Keratinocyte (primary cell): ENCODE measurements around the gene RESP18. TPM values are rescaled to one million over a fixed set of nuclear protein-coding genes. Genes with fewer than 3 reads are reported as not detected.

Experiments used
- DNase-seq: peaks from one replicate; pipeline ENCODE4 v3.0.0-alpha.2; 2011; ENCODE audit warnings: low read depth, missing footprints, low spot score
- FAIRE-seq: peaks from 2 replicates; lab custom pipeline; 2011; peaks lifted over from hg19 to GRCh38; lab: Jason Lieb, UNC
- H2AFZ ChIP-seq: 2 replicates; pipeline ENCODE4 v1.6.0; 2012; ENCODE audit warnings: low read length, control low read depth, inconsistent platforms; ENCODE audit not compliant: control insufficient read depth
- H3K27ac ChIP-seq: 2 replicates; pipeline ENCODE4 v1.5.1; 2011; ENCODE audit warnings: low read length; ENCODE audit not compliant: control insufficient read depth, insufficient read depth
- H3K27me3 ChIP-seq: 3 replicates; pipeline ENCODE4 v1.6.0; 2011; ENCODE audit warnings: low read length; ENCODE audit not compliant: control insufficient read depth, insufficient read depth; ENCODE audit errors: extremely low read depth
- H3K36me3 ChIP-seq, 2 experiments: 2 replicates in 1 of 2; 3 replicates in 1 of 2; pipeline ENCODE4 v1.5.1; 2011; ENCODE audit warnings: low read length in 2 of 2, mild to moderate bottlenecking in 1 of 2; ENCODE audit not compliant: control insufficient read depth in 2 of 2, insufficient read depth in 2 of 2; ENCODE audit errors: extremely low read depth in 1 of 2
- H3K4me1 ChIP-seq: 3 replicates; pipeline ENCODE4 v1.5.1; 2011; ENCODE audit warnings: low read length; ENCODE audit not compliant: control insufficient read depth, insufficient read depth; ENCODE audit errors: extremely low read depth
- H3K4me2 ChIP-seq: 3 replicates; pipeline ENCODE4 v1.6.0; 2011; ENCODE audit warnings: low read depth, low read length; ENCODE audit not compliant: control insufficient read depth, insufficient read depth; ENCODE audit errors: extremely low read depth
- H3K4me3 ChIP-seq, 3 experiments: fragments of 200-600 bp in 1 of 3; sonication (generic) in 1 of 3; 2 replicates in 2 of 3; 3 replicates in 1 of 3; pipeline ENCODE4 v1.5.1; 2011 to 2016; ENCODE audit warnings: low read length in 3 of 3, mild to moderate bottlenecking in 3 of 3, control low read depth in 2 of 3, inconsistent platforms in 1 of 3, low read depth in 1 of 3, mixed read lengths in 1 of 3, mixed run types in 1 of 3, moderate library complexity in 1 of 3; ENCODE audit not compliant: control insufficient read depth in 2 of 3, insufficient read depth in 2 of 3; ENCODE audit errors: extremely low read depth in 1 of 3
- H3K79me2 ChIP-seq: 2 replicates; pipeline ENCODE4 v1.6.0; 2012; ENCODE audit warnings: low read length; ENCODE audit not compliant: control insufficient read depth, insufficient read depth
- H3K9ac ChIP-seq: 3 replicates; pipeline ENCODE4 v1.6.0; 2011; ENCODE audit warnings: low read length; ENCODE audit not compliant: control insufficient read depth, insufficient read depth; ENCODE audit errors: extremely low read depth
- H3K9me1 ChIP-seq: 3 replicates; pipeline ENCODE4 v1.6.0; 2011; ENCODE audit warnings: low read length; ENCODE audit not compliant: control insufficient read depth, insufficient read depth; ENCODE audit errors: extremely low read depth
- H3K9me3 ChIP-seq: 2 replicates; pipeline ENCODE4 v1.5.1; 2012; ENCODE audit warnings: low read depth, low read length; ENCODE audit not compliant: control insufficient read depth
- H4K20me1 ChIP-seq: 3 replicates; pipeline ENCODE4 v1.6.0; 2011; ENCODE audit warnings: low read length; ENCODE audit not compliant: control insufficient read depth, insufficient read depth; ENCODE audit errors: extremely low read depth
- EZH2 ChIP-seq: IDR thresholded peaks from one replicate; pipeline ENCODE4 v1.6.1; 2012; ENCODE audit warnings: inconsistent platforms, mild to moderate bottlenecking, low read length, moderate library complexity
- dilution Hi-C: fragments of 300-500 bp; cut with MboI; formaldehyde crosslinking; loops from one replicate; pipeline ENCODE4 v1.7.0; 2020; ENCODE audit warnings: low sequenced_read_pairs; ENCODE audit not compliant: extremely low pct_ligation_motif_present
- polyA plus RNA-seq, 5 experiments: library from polyadenylated mRNA; depleted of rRNA in 3 of 5; stranded (reverse) in 3 of 5; stranded (forward) in 1 of 5; unstranded in 1 of 5; fragments of >200 nt; gene quantifications; 1 replicate in 1 of 5; 2 replicates in 3 of 5; 3 replicates in 1 of 5; pipeline versions ENCODE4 v1.2.1 to v1.2.3, GENCODE V29; 2011 to 2012; ENCODE audit warnings: missing spikeins in 2 of 5, low read depth in 1 of 5, low replicate concordance in 1 of 5
- TF ChIP-seq, protein P1 (sequence below), 3 experiments: IDR thresholded peaks in 1 of 3; conservative IDR thresholded peaks in 1 of 3; optimal IDR thresholded peaks in 1 of 3; 2 replicates in 2 of 3; 3 replicates in 1 of 3; pipeline versions ENCODE3 to v1.5.1; 2011; ENCODE audit warnings: low read length in 3 of 3, mild to moderate bottlenecking in 3 of 3, moderate library complexity in 2 of 3, control low read depth in 1 of 3, inconsistent platforms in 1 of 3; ENCODE audit not compliant: insufficient read depth in 2 of 3; ENCODE audit errors: extremely low read depth in 1 of 3

The RESP18 gene
- polyA plus RNA-seq, 1 donor (not counting 4 experiments of a cell fraction or from before 2014, with no cell fraction given): not detected

- no peaks in the 10 kb centered on the region for H3K9me1 ChIP-seq
- no peaks in the 10 kb centered on the region for H4K20me1 ChIP-seq
- H3K79me2 ChIP-seq: no peaks in the 10 kb centered on the region
- dilution Hi-C loops: no loop called here
- no peak overlapping the region for H3K4me2 ChIP-seq
- FAIRE-seq: no peak
- no peak overlapping the region for H3K27ac ChIP-seq
- H2AFZ ChIP-seq: no peak overlapping the region
- no peak overlapping the region for H3K9ac ChIP-seq
- H3K27me3 ChIP-seq: peaks cover 27% of the 10 kb centered on the region
- DNase-seq: no peak
- H3K9me3 ChIP-seq: no peaks in the 10 kb centered on the region
- no peaks in the 10 kb centered on the region for H3K4me1 ChIP-seq
- no peaks in the 10 kb centered on the region for H3K36me3 ChIP-seq
- no peak for TF ChIP-seq EZH2
- TF ChIP-seq, protein P1, sequence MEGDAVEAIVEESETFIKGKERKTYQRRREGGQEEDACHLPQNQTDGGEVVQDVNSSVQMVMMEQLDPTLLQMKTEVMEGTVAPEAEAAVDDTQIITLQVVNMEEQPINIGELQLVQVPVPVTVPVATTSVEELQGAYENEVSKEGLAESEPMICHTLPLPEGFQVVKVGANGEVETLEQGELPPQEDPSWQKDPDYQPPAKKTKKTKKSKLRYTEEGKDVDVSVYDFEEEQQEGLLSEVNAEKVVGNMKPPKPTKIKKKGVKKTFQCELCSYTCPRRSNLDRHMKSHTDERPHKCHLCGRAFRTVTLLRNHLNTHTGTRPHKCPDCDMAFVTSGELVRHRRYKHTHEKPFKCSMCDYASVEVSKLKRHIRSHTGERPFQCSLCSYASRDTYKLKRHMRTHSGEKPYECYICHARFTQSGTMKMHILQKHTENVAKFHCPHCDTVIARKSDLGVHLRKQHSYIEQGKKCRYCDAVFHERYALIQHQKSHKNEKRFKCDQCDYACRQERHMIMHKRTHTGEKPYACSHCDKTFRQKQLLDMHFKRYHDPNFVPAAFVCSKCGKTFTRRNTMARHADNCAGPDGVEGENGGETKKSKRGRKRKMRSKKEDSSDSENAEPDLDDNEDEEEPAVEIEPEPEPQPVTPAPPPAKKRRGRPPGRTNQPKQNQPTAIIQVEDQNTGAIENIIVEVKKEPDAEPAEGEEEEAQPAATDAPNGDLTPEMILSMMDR (optimal IDR thresholded peaks at IDR 0.05 in 1 of 3, IDR thresholded peaks at IDR 0.05 in 1 of 3, conservative IDR thresholded peaks at IDR 0.05 in 1 of 3; ENCODE audit: extremely low read depth in 1 of 3, insufficient read depth in 2 of 3, low read length in 3 of 3): no peak
- H3K4me3 ChIP-seq: no peak overlapping the region
These were observed 2.8 kb upstream of the RESP18 start for GRCh38 chr2:219335373-219335786.

DNA sequence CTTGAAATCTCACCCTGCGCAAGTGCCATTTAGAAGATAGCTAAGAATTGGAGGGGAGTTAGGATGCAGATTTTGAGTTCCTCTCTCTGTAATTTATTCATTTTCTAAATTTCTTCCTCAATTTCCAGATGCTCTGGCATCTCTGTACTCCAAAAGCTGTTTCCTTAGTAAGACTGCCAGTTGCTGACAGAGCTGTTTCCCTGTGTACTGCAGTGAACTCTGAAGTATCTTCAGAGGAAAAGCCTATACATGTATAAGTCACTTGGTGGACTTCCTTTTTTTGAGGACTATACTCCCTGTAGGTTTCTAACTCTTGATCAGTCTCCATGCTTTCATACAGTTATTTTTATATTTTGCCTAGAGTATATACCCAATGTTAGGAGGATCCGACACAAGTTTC is 1.5 kb upstream of the RESP18 start:
- Histone ChIP-seq H3K79me2 (no peaks in the 10 kb centered on the region), H3K4me2 (no peak overlapping the region), H3K36me3 (no peaks in the 10 kb centered on the region), H3K27me3 (peaks cover 27% of the 10 kb centered on the region), H3K27ac (no peak overlapping the region), H2AFZ (no peak overlapping the region), H3K9me1 (no peaks in the 10 kb centered on the region), H3K4me3 (no peak overlapping the region), H3K9ac (no peak overlapping the region), H4K20me1 (no peaks in the 10 kb centered on the region), H3K9me3 (no peaks in the 10 kb centered on the region), H3K4me1 (no peaks in the 10 kb centered on the region)
- no peak for DNase-seq
- dilution Hi-C loops: no loop called here
- FAIRE-seq: no peak
- no peak for TF ChIP-seq EZH2
- TF ChIP-seq, protein P1 (optimal IDR thresholded peaks at IDR 0.05 in 1 of 3, IDR thresholded peaks at IDR 0.05 in 1 of 3, conservative IDR thresholded peaks at IDR 0.05 in 1 of 3; ENCODE audit: extremely low read depth in 1 of 3, insufficient read depth in 2 of 3, low read length in 3 of 3): no peak
